ENCODE data around the gene RAB31. TPM values are rescaled to one million over a fixed set of nuclear protein-coding genes. Genes with fewer than 3 reads are reported as not detected.

Gene RAB31
- polyA plus RNA-seq, 1 of the 3 experiments (the other 2 are of a cell fraction) = 23.0 TPM

- WGBS (ENCODE audit: low lambda C conversion rate) = 96% methylated on average over 3 of the region's 3 CpGs
- CTCF ChIA-PET = interaction anchor here (1.0 kb wide), 1 partner anchor 29 kb away, joined by 3 read pairs; no protein-coding TSS in a partner anchor
Measured at GRCh38 chr18:9792565-9793245, 84.6 kb downstream of the RAB31 start.

GRCh38 chr18:9796011-9796410, 87.9 kb downstream of the RAB31 start:
- H3K4me2 ChIP-seq = no peak overlapping the region
- 96% methylated on average over 2 of the region's 2 CpGs for WGBS (ENCODE audit: low lambda C conversion rate)
- no peaks in the 10 kb centered on the region for H3K9me2 ChIP-seq
- no peak overlapping the region for H2AFZ ChIP-seq (ENCODE audit: low read depth)
- H3K79me2 ChIP-seq (ENCODE audit: insufficient read depth) = 0 out of 2 replicates have a peak, but pooled peaks cover 5% of the 10 kb centered on the region
- H3K36me3 ChIP-seq (replicated peaks in 1 of 2; ENCODE audit: control insufficient read depth in 1 of 2, insufficient read depth in 2 of 2, low read length in 1 of 2) = peaks cover 0 to 21% of the 10 kb centered on the region in 2 experiments
- H3K4me1 ChIP-seq (ENCODE audit: control insufficient read depth in 1 of 2, insufficient read depth in 2 of 2, low read depth in 1 of 2, low read length in 1 of 2) = peaks cover 0 to 10% of the 10 kb centered on the region in 2 experiments; a peak in 2 of 4 replicates
- no peak for DNase-seq
- no peaks in the 10 kb centered on the region; the same call in 1 of the 2 replicates for H3K9me3 ChIP-seq
- no peaks in the 10 kb centered on the region for H4K20me1 ChIP-seq (ENCODE audit: insufficient read depth)
- no peak overlapping the region for H3K4me3 ChIP-seq (ENCODE audit: low read depth in 2 of 2, low read length in 1 of 2)
- no peaks in the 10 kb centered on the region for H3K27me3 ChIP-seq (ENCODE audit: insufficient read depth)
- no peak overlapping the region for H3K9ac ChIP-seq
- POLR2A ChIA-PET = no interaction called here
- H3K27ac ChIP-seq (ENCODE audit: low read depth in 2 of 2, low read length in 1 of 2) = no peak overlapping the region
- TF ChIP-seq POLR2AphosphoS5 (IDR thresholded peaks at IDR 0.05; ENCODE audit: low read depth, low read length) (no peak), JUND (IDR thresholded peaks at IDR 0.05) (no peak), MEF2A (IDR thresholded peaks at IDR 0.05; ENCODE audit: borderline replicate concordance, low read depth) (no peak), TAF1 (IDR thresholded peaks at IDR 0.05; ENCODE audit: borderline replicate concordance, low read depth, low read length) (no peak), GABPA (IDR thresholded peaks at IDR 0.05; ENCODE audit: low read depth) (no peak), GATA2 (CRISPR knock-in tag; IDR thresholded peaks at IDR 0.05) (no peak), RFX5 (IDR thresholded peaks at IDR 0.05; ENCODE audit: low read length) (no peak), ZBTB33 (IDR thresholded peaks at IDR 0.05; ENCODE audit: borderline replicate concordance, low read depth) (no peak), USF1 (IDR thresholded peaks at IDR 0.05; ENCODE audit: borderline replicate concordance, low read depth) (no peak)
- TF ChIP-seq, protein P1, sequence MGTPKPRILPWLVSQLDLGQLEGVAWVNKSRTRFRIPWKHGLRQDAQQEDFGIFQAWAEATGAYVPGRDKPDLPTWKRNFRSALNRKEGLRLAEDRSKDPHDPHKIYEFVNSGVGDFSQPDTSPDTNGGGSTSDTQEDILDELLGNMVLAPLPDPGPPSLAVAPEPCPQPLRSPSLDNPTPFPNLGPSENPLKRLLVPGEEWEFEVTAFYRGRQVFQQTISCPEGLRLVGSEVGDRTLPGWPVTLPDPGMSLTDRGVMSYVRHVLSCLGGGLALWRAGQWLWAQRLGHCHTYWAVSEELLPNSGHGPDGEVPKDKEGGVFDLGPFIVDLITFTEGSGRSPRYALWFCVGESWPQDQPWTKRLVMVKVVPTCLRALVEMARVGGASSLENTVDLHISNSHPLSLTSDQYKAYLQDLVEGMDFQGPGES (IDR thresholded peaks at IDR 0.05; ENCODE audit: low read depth, low read length) = no peak
- TF ChIP-seq, protein P2, sequence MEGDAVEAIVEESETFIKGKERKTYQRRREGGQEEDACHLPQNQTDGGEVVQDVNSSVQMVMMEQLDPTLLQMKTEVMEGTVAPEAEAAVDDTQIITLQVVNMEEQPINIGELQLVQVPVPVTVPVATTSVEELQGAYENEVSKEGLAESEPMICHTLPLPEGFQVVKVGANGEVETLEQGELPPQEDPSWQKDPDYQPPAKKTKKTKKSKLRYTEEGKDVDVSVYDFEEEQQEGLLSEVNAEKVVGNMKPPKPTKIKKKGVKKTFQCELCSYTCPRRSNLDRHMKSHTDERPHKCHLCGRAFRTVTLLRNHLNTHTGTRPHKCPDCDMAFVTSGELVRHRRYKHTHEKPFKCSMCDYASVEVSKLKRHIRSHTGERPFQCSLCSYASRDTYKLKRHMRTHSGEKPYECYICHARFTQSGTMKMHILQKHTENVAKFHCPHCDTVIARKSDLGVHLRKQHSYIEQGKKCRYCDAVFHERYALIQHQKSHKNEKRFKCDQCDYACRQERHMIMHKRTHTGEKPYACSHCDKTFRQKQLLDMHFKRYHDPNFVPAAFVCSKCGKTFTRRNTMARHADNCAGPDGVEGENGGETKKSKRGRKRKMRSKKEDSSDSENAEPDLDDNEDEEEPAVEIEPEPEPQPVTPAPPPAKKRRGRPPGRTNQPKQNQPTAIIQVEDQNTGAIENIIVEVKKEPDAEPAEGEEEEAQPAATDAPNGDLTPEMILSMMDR (IDR thresholded peaks at IDR 0.05) = no peak
- TF ChIP-seq, protein P3, sequence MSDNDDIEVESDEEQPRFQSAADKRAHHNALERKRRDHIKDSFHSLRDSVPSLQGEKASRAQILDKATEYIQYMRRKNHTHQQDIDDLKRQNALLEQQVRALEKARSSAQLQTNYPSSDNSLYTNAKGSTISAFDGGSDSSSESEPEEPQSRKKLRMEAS (IDR thresholded peaks at IDR 0.05; ENCODE audit: low read depth) = no peak
- CTCF ChIA-PET = interaction anchor here (0.7 to 1.5 kb wide), 5 partner anchors 23 to 270 kb away, joined by 3 read pairs; no protein-coding TSS in a partner anchor
- no peaks in the 10 kb centered on the region for H3F3A ChIP-seq (replicated peaks; ENCODE audit: insufficient read depth)

More at GRCh38 chr18:9792565-9793245, 84.6 kb downstream of the RAB31 start:
- TF ChIP-seq SMC3 (IDR thresholded peaks at IDR 0.05; ENCODE audit: low read depth, low read length) (peak; percentile 27), TEAD4 (IDR thresholded peaks at IDR 0.05; ENCODE audit: borderline replicate concordance, insufficient read depth) (no peak), RAD21 (IDR thresholded peaks at IDR 0.05; ENCODE audit: low read length) (peak; percentile 47), MXI1 (IDR thresholded peaks at IDR 0.05; ENCODE audit: low read depth, low read length) (no peak), NFIC (IDR thresholded peaks at IDR 0.05; ENCODE audit: borderline replicate concordance) (no peak)
- TF ChIP-seq, protein P2 (IDR thresholded peaks at IDR 0.05) = peak; percentile 59
- Histone ChIP-seq H3K4me3 (ENCODE audit: low read depth in 2 of 2, low read length in 1 of 2) (no peak overlapping the region), H3K27me3 (ENCODE audit: insufficient read depth) (no peaks in the 10 kb centered on the region), H3K4me1 (ENCODE audit: control insufficient read depth in 1 of 2, insufficient read depth in 2 of 2, low read depth in 1 of 2, low read length in 1 of 2) (peaks cover 0 to 6% of the 10 kb centered on the region in 2 experiments; a peak in 2 of 4 replicates), H4K20me1 (ENCODE audit: insufficient read depth) (no peaks in the 10 kb centered on the region), H3K4me2 (no peak overlapping the region), H3K27ac (ENCODE audit: low read depth in 2 of 2, low read length in 1 of 2) (no peak overlapping the region), H3K9me2 (no peaks in the 10 kb centered on the region), H3K79me2 (ENCODE audit: insufficient read depth) (no peaks in the 10 kb centered on the region), H3F3A (replicated peaks; ENCODE audit: insufficient read depth) (peaks cover 14% of the 10 kb centered on the region), H3K9ac (no peak overlapping the region), H3K9me3 (no peaks in the 10 kb centered on the region; the same call in 1 of the 2 replicates), H3K36me3 (replicated peaks in 1 of 2; ENCODE audit: control insufficient read depth in 1 of 2, insufficient read depth in 2 of 2, low read length in 1 of 2) (peaks cover 0 to 17% of the 10 kb centered on the region in 2 experiments), H2AFZ (ENCODE audit: low read depth) (no peak overlapping the region)
- DNase-seq = peak; percentile 51
- POLR2A ChIA-PET = interaction anchor here (1.2 kb wide), 1 partner anchor 121 kb away, joined by 3 read pairs; the partner anchor contains the start of gene VAPA

Data from SK-N-SH (cell line).